ENCODE results near the gene SETD2.

DNA sequence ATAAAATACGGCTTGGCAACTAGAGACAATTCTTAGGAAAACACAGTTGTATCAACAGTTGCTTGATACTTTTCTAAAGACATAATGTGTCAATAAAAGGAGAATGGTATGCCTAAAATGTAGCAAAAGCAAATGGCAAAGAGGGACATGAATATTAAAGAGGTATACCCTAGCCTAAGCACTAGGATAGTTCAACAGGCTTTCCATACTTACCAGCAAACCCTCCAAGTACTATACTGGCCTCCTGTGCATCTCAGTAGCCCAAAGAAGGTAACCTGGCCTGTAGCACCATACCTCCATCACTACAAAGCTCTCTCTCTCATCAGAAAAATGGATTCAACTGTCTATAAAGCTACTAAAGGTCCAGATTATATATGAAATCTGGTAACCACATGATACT, 7.5 kb downstream of the SETD2 start:
- TF ChIP-seq CTCF (conservative IDR thresholded peaks at IDR 0.05; ENCODE audit: low read depth in 2 of 2): no peak
- TF ChIP-seq POLR2AphosphoS5 (IDR thresholded peaks at IDR 0.05; ENCODE audit: low read depth): no peak

All from GM23338 (cell line).